ENCODE measurements around the gene ABCC9.
"Not testable (repeated sequence)": the region's sequence is repeated elsewhere in the genome, so short reads cannot be mapped to it uniquely, and the experiment has no call there.

ABCC9 gene

DNA sequence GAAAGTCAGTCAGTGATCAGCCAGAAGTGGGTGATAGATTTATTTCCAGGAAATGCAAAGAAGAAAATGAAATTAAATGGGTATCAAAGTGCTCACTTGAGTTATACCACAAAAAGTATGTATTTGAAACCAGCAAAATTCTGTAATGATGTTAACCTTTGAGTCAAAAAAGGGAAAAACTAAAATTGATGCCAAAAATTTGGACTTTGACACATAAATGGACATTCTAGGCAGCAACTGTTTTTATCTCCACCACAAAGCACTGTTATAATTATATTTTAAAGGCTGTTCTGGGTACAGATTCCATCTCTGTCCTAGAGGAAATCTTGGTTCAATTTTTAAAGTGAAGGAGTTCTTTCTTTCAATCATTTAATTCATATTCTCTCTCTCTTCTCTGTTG, 135.0 kb downstream of the ABCC9 start:
- Histone ChIP-seq H3K4me1 (ENCODE audit: insufficient read depth, low read length) (no peaks in the 10 kb centered on the region), H3K9me3 (ENCODE audit: control insufficient read depth, insufficient read depth, low read length) (no peaks in the 10 kb centered on the region), H3K9ac (ENCODE audit: low read depth, low read length) (no peak overlapping the region), H3K36me3 (ENCODE audit: insufficient read depth, low read length) (no peaks in the 10 kb centered on the region)

DNA sequence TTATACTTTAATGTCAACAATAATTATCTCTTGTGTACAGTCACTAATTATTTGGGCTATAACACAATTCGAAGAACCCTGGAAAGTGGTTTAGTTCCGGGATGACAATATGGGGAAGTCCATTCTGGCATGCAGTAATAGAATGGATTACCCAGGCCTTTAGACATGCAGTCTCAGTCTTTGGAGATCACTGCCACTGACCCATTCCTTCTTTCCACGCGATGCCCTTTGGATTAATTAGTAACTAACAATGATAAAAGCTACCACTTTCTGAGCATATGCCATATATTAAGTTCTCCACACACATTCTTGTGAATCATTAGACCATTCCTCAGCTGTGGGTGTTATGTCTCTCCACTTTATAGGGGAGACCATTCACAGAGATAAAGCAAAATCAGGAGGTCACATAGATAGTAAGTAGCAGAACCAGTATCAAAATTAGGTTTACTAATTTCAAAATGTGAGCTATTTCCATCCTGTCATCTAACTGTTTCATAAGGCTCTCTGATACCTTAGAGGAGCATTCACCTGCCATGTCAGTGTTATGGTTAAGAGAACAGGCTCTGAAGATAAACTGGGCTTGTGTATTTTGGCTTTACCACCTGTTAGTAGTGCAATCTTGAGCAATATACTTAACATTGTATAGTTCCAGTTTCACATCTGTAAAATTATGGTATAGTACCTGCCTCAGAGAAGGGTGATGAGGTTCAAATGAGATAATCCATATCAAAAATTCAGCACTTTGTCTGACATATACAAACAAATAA, 139.5 kb downstream of the ABCC9 start:
- H3K9me3 ChIP-seq (ENCODE audit: control insufficient read depth, insufficient read depth, low read length): no peaks in the 10 kb centered on the region
- H3K9ac ChIP-seq (ENCODE audit: low read depth, low read length): no peak overlapping the region
- H3K36me3 ChIP-seq (ENCODE audit: insufficient read depth, low read length): no peaks in the 10 kb centered on the region
- no peaks in the 10 kb centered on the region for H3K4me1 ChIP-seq (ENCODE audit: insufficient read depth, low read length)

DNA sequence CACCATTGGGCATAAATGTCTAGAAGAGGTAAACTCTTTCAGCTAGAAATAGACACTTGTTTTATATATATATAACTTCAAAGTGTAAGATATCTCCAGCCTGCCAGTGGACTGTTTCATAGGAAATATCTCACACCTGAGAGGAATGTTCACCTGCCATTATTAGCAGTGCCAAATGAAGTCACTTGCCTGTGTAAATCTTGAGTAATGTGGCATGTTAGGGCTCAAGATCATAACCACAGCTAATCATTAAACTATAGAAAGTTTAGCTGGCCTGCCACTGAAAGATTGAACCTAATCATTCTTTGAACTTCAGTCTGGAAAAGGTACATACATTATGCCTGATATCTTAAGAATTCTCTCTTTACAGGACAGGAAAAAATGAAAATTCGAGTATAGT, 141.2 kb downstream of the ABCC9 start:
- Histone ChIP-seq H3K36me3 (ENCODE audit: insufficient read depth, low read length) (no peaks in the 10 kb centered on the region), H3K9ac (ENCODE audit: low read depth, low read length) (no peak overlapping the region), H3K9me3 (ENCODE audit: control insufficient read depth, insufficient read depth, low read length) (no peaks in the 10 kb centered on the region), H3K4me1 (ENCODE audit: insufficient read depth, low read length) (no peaks in the 10 kb centered on the region)

GRCh38 chr12:21797539-21797938, 143.7 kb downstream of the ABCC9 start:
- no peaks in the 10 kb centered on the region for H3K9me3 ChIP-seq (ENCODE audit: control insufficient read depth, insufficient read depth, low read length)
- H3K9ac ChIP-seq (ENCODE audit: low read depth, low read length): no peak overlapping the region
- no peaks in the 10 kb centered on the region for H3K4me1 ChIP-seq (ENCODE audit: insufficient read depth, low read length)
- no peaks in the 10 kb centered on the region for H3K36me3 ChIP-seq (ENCODE audit: insufficient read depth, low read length)

- no peaks in the 10 kb centered on the region for H3K4me1 ChIP-seq (ENCODE audit: insufficient read depth, low read length)
- H3K9ac ChIP-seq (ENCODE audit: low read depth, low read length): no peak overlapping the region
- no peaks in the 10 kb centered on the region for H3K9me3 ChIP-seq (ENCODE audit: control insufficient read depth, insufficient read depth, low read length)
- no peaks in the 10 kb centered on the region for H3K36me3 ChIP-seq (ENCODE audit: insufficient read depth, low read length)
These were observed 145.4 kb downstream of the ABCC9 start for GRCh38 chr12:21795648-21796328.

DNA sequence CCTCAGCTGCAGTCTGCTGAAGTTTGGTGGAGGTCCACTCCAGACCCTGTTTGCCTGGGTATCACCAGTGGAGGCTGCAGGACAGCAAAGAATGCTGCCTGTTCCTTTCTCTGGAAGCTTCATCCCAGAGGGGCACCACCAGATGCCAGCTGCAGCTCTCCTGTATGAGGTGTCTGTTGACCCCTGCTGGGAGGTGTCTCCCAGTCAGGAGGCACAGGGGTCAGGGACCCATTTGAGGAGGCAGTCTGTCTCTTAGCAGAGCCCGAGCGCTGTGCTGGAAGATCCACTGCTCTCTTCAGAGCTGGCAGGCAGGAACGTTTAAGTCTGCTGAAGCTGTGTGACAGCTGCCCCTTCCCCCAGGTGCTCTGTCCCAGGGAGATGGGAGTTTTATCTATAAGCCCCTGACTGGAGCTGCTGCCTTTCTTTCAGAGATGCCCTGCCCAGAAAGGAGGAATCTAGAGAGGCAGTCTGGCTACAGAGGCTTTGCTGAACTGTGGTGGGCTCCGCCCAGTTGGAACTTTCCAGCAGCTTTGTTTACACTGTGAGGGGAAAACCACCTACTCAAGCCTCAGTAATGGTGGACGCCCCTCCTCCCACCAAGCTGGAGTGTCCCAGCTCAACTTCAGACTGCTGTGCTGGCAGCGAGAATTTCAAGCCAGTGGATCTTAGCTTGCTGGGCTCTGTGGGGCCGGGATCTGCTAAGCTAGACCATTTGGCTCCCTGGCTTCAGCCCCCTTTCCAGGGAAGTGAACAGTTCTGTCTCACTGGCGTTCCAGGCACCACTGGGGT, 146.2 kb downstream of the ABCC9 start:
- H3K9ac ChIP-seq (ENCODE audit: low read depth, low read length); H3K36me3 ChIP-seq (ENCODE audit: insufficient read depth, low read length); H3K4me1 ChIP-seq (ENCODE audit: insufficient read depth, low read length); H3K9me3 ChIP-seq (ENCODE audit: control insufficient read depth, insufficient read depth, low read length): not testable (repeated sequence)

DNA sequence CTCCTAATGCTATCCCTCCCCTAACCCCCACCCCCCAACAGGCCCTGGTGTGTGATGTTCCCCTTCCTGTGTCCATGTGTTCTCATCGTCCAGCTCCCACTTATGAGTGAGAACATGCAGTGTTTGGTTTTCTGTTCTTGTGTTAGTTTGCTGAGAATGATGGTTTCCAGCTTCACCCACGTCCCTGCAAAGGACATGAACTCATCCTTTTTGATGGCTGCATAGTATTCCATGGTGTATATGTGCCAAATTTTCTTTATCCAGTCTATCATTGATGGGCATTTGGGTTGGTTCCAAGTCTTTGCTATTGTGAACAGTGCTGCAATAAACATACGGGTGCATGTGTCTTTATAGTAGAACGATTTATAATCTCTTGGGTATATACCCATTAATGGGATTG, 151.5 kb downstream of the ABCC9 start:
- not testable (repeated sequence) for H3K36me3 ChIP-seq (ENCODE audit: insufficient read depth, low read length); H3K4me1 ChIP-seq (ENCODE audit: insufficient read depth, low read length); H3K9ac ChIP-seq (ENCODE audit: low read depth, low read length); H3K9me3 ChIP-seq (ENCODE audit: control insufficient read depth, insufficient read depth, low read length)

DNA sequence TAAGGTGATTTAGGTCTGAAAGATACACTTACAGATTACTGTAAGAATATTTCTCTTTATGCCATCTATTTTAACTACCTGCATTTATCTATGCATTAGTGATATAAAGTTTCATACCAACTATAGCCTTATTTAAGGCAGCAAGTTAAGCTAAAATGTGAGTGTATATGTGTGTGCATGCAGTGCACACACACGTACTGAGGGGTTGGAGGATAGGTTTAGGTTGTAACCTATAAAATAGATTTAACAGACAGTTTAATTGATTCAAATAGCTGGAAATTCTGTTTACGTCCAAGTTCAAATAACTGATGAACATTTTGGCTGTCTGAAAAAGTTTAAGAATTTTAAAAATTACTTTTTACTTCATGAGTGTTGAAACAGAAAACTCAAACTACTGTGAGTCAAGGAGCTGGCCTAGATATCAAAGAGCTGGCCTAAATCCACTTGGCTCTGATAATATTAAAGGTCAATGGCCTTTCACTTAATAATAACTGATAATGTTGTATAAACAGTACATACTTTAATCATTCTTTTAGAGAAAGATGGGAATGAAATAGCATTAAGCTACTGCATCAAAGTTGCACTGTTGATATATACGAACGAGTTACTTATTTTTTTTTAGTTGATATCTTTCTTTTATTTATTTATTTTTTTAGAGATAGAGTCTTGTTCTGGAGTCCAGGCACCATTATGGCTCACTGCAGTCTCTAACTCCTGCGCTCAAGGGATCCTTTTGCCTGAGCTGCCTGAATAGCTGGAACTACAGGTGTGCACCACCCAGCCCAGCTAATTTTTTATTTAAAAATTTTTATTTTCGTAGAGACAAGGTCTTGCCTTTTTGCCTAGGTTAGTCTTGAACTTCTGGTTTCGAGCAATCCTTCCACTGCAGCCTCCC, 152.9 kb downstream of the ABCC9 start:
- Histone ChIP-seq H3K9ac (ENCODE audit: low read depth, low read length) (no peak overlapping the region), H3K36me3 (ENCODE audit: insufficient read depth, low read length) (no peaks in the 10 kb centered on the region), H3K4me1 (ENCODE audit: insufficient read depth, low read length) (no peaks in the 10 kb centered on the region), H3K9me3 (ENCODE audit: control insufficient read depth, insufficient read depth, low read length) (no peaks in the 10 kb centered on the region)

GRCh38 chr12:21786041-21786531, 155.1 kb downstream of the ABCC9 start:
- Histone ChIP-seq H3K36me3 (ENCODE audit: insufficient read depth, low read length) (no peaks in the 10 kb centered on the region), H3K9me3 (ENCODE audit: control insufficient read depth, insufficient read depth, low read length) (no peaks in the 10 kb centered on the region), H3K4me1 (ENCODE audit: insufficient read depth, low read length) (no peaks in the 10 kb centered on the region), H3K9ac (ENCODE audit: low read depth, low read length) (no peak overlapping the region)

GRCh38 chr12:21782723-21783122, 158.5 kb downstream of the ABCC9 start:
- not testable (repeated sequence) for H3K9me3 ChIP-seq (ENCODE audit: control insufficient read depth, insufficient read depth, low read length); H3K9ac ChIP-seq (ENCODE audit: low read depth, low read length); H3K36me3 ChIP-seq (ENCODE audit: insufficient read depth, low read length); H3K4me1 ChIP-seq (ENCODE audit: insufficient read depth, low read length)

DNA sequence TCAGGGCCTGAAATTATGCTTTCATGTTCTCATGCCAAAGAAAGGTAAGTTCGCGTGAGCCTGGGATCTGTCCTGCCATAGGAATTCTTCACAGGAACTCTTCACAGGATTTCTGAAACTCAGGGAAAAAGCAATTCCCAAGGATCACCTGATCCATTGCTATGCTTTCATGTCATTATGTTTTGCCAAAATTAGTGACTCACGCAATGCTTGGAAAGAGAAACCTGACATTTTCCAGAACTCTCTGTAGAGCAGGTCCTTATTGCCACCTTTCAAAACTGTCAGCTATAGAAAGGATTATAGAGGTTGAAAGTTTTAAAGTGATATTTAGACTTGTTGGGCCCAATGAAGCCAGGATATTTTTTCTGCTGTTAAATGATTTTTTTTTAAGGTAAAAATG, 160.4 kb downstream of the ABCC9 start:
- H3K36me3 ChIP-seq (ENCODE audit: insufficient read depth, low read length): no peaks in the 10 kb centered on the region
- no peaks in the 10 kb centered on the region for H3K9me3 ChIP-seq (ENCODE audit: control insufficient read depth, insufficient read depth, low read length)
- no peaks in the 10 kb centered on the region for H3K4me1 ChIP-seq (ENCODE audit: insufficient read depth, low read length)
- no peak overlapping the region for H3K9ac ChIP-seq (ENCODE audit: low read depth, low read length)

GRCh38 chr12:21776175-21776574, 165.1 kb downstream of the ABCC9 start:
- no peaks in the 10 kb centered on the region for H3K36me3 ChIP-seq (ENCODE audit: insufficient read depth, low read length)
- no peak overlapping the region for H3K9ac ChIP-seq (ENCODE audit: low read depth, low read length)
- H3K9me3 ChIP-seq (ENCODE audit: control insufficient read depth, insufficient read depth, low read length): no peaks in the 10 kb centered on the region
- H3K4me1 ChIP-seq (ENCODE audit: insufficient read depth, low read length): no peaks in the 10 kb centered on the region

DNA sequence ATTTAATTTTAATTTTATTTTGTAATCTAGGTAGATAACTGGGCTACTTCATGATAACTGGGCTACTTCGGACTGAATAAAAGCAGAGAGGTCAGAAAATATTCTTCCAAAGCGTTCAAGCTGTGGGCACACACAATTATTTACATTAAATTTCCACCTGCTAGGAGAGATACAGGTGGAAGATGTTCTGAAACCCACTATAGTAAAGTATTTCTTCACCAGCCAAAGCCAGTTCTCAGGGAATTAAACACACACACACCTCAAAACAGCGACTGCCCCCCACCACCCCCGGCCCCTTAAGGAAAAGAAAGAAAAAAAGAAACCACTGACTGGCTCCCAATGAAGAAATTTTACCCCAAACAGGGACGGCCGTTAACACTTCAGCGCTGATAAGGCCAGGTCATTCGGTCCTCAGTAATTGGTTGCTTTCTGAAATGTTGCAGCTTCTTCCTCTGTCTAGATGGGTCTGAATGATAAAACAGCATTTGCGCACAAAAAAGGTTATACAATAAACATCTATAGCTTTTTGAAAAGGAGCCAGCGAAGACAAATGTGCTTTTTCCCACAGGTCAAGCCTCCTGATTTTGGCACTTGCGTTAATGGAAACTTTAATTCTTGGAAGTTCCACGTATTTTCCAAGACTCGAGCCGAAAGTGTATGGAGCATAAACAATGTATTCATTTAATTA, 165.9 kb downstream of the ABCC9 start:
- Histone ChIP-seq H3K9me3 (ENCODE audit: control insufficient read depth, insufficient read depth, low read length) (no peaks in the 10 kb centered on the region), H3K9ac (ENCODE audit: low read depth, low read length) (peak overlapping the region; percentile 48; the same call in 1 of the 2 replicates), H3K4me1 (ENCODE audit: insufficient read depth, low read length) (no peaks in the 10 kb centered on the region), H3K36me3 (ENCODE audit: insufficient read depth, low read length) (no peaks in the 10 kb centered on the region)

All from ES-I3 (cell line).